Measurements from ENCODE around the gene CLCN1. TPM values are rescaled to one million over a fixed set of nuclear protein-coding genes. Genes with fewer than 3 reads are reported as not detected.

CLCN1 gene
- total and polyA plus RNA-seq, 2 donors (not counting 3 experiments of a cell fraction or from before 2014, with no cell fraction given), result not detected

- Histone ChIP-seq H3K9me1 (replicated peaks; ENCODE audit: control insufficient read depth, extremely low read depth, insufficient read depth, low read length) (no peaks in the 10 kb centered on the region), H3K9me3 (replicated peaks; ENCODE audit: control insufficient read depth, insufficient read depth, low read length) (no peaks in the 10 kb centered on the region), H2AFZ (ENCODE audit: low read depth, low read length) (peak overlapping the region; percentile 63), H3K4me2 (ENCODE audit: insufficient read depth, low read length) (no peak overlapping the region), H3K4me1 (ENCODE audit: control insufficient read depth, extremely low read depth, insufficient read depth, low read length) (no peaks in the 10 kb centered on the region), H3K27ac (ENCODE audit: insufficient read depth, low read depth, low read length) (no peak overlapping the region), H4K20me1 (replicated peaks; ENCODE audit: control insufficient read depth, extremely low read depth, insufficient read depth, low read length) (no peaks in the 10 kb centered on the region), H3K9ac (replicated peaks; ENCODE audit: extremely low read depth, insufficient read depth, low read length) (no peak overlapping the region), H3K79me2 (ENCODE audit: control insufficient read depth, insufficient read depth, low read length) (no peaks in the 10 kb centered on the region), H3K27me3 (ENCODE audit: control insufficient read depth in 2 of 2, insufficient read depth in 2 of 2, low read length in 2 of 2) (no peaks in the 10 kb centered on the region), H3K36me3 (ENCODE audit: control insufficient read depth in 2 of 2, extremely low read depth in 1 of 2, insufficient read depth in 2 of 2, low read length in 2 of 2) (no peaks in the 10 kb centered on the region), H3K4me3 (replicated peaks in 1 of 3; ENCODE audit: insufficient read depth in 1 of 3, low read depth in 1 of 3, low read length in 3 of 3) (no peak overlapping the region)
- no TSS peak for BruUV-seq (replicated peaks)
- ChIA-PET POLR2A (no interaction called here), CTCF (interaction anchor here (1.2 to 2.1 kb wide), 3 partner anchors 22 to 83 kb away, joined by 3 to 6 read pairs (median 4); no protein-coding TSS in a partner anchor)
- DNase-seq (ENCODE audit: low read depth, low spot score) (peak; percentile 54), FAIRE-seq (no peak)
- intact Hi-C loops (cut with micrococcal nuclease) (no loop called here), dilution Hi-C loops (cut with MboI; ENCODE audit: extremely low pct_ligation_motif_present, low sequenced_read_pairs) (no loop called here)
- no peak for TF ChIP-seq FOS (IDR thresholded peaks at IDR 0.05; ENCODE audit: borderline replicate concordance, insufficient read depth, low read length)
- no peak for TF ChIP-seq MAX (IDR thresholded peaks at IDR 0.05; ENCODE audit: insufficient read depth, insufficient read length)
- no peak for TF ChIP-seq GATA2 (IDR thresholded peaks at IDR 0.05; ENCODE audit: insufficient read depth, insufficient read length, low read depth, low read length)
- TF ChIP-seq POLR2AphosphoS5 (IDR thresholded peaks at IDR 0.05; ENCODE audit: insufficient read depth, low read depth, low read length), result no peak
- TF ChIP-seq MYC (IDR thresholded peaks at IDR 0.05; ENCODE audit: low read depth, low read length), result no peak
- TF ChIP-seq CTCF (IDR thresholded peaks at IDR 0.05; ENCODE audit: extremely low read depth in 1 of 2, insufficient read depth in 1 of 2, low read depth in 1 of 2, low read length in 2 of 2), result no peak
- TF ChIP-seq EZH2 (IDR thresholded peaks at IDR 0.05; ENCODE audit: borderline replicate concordance, low read depth, low read length, severe bottlenecking), result no peak
- no peak for TF ChIP-seq POLR2A (IDR thresholded peaks at IDR 0.05; ENCODE audit: low read depth, low read length)
- TF ChIP-seq JUN (IDR thresholded peaks at IDR 0.05; ENCODE audit: borderline replicate concordance, insufficient read depth, insufficient read length, low read depth), result no peak
Observed at GRCh38 chr7:143322760-143323633, 7.1 kb downstream of the CLCN1 start.
